Measurements from ENCODE around the gene PPP2R3C. TPM values are rescaled to one million over a fixed set of nuclear protein-coding genes. Genes with fewer than 3 reads are reported as not detected.
"Not testable (repeated sequence)": the region's sequence is repeated elsewhere in the genome, so short reads cannot be mapped to it uniquely, and the experiment has no call there.

Gene PPP2R3C
- total and polyA plus RNA-seq, 5 experiments from 2014 or later = 38.4 to 57.9 (median 45.6) TPM

GRCh38 chr14:35046048-35046750 lies 75.6 kb downstream of the PPP2R3C start, which contains the start of gene FAM177A1:
Gene FAM177A1, plus strand, starts transcription at chr14:35046272. Its CDS starts 192 bp downstream, at chr14:35046464.
- H3K4me1 Mint-ChIP-seq = peaks cover 5 to 33% (median 30%) of the 10 kb centered on the region in 4 donors
- ATAC-seq = peak; percentile 81 to 89
- peak within 1 kb of the TSS; percentile 83 to 98 (median 96) for H3K4me3 Mint-ChIP-seq
- no peaks in the 10 kb centered on the region for H3K27me3 Mint-ChIP-seq
- H3K36me3 Mint-ChIP-seq = peaks cover 0 to 14% (median 0%) of the 10 kb centered on the region in 3 donors
- peak within 1 kb of the TSS; percentile 98 to 100 (median 99) for H3K27ac Mint-ChIP-seq
- POLR2A ChIA-PET = interaction anchor here (0.6 to 3.9 kb wide), 18 partner anchors 11 to 477 kb away, joined by 3 to 56 read pairs (median 4); partner anchors contain the start of genes BAZ1A, NFKBIA, PPP2R3C and PRORP
- H3K9me3 Mint-ChIP-seq = no peaks in the 10 kb centered on the region
- peak; percentile 93 to 100 (median 99) for DNase-seq

DNA sequence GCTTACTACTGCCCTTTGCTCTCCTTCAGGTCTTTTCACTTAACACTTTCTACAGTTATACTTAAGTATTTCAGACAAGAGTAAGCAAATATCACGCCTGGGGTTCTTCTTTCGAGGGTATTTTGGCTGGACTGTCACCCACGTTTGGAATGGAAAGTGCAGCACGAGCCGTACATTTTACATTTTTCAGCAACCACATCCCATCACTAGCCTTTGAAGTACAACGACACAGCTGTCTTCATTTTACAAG lies 76.1 kb downstream of the PPP2R3C start:
- no peak for ATAC-seq
- DNase-seq = no peak
- H3K36me3 Mint-ChIP-seq = peaks cover 0 to 11% (median 0%) of the 10 kb centered on the region in 3 donors
- POLR2A ChIA-PET = interaction anchor here (0.6 to 3.9 kb wide), 13 partner anchors 11 to 476 kb away, joined by 3 to 56 read pairs (median 4); partner anchors contain the start of genes BAZ1A, NFKBIA, PPP2R3C and PRORP
- H3K27ac Mint-ChIP-seq = peak overlapping the region; percentile 96 to 100 (median 99)
- H3K4me1 Mint-ChIP-seq = peaks cover 5 to 33% (median 30%) of the 10 kb centered on the region in 4 donors
- peak overlapping the region; percentile 83 to 98 (median 92) for H3K4me3 Mint-ChIP-seq
- H3K27me3 Mint-ChIP-seq = no peaks in the 10 kb centered on the region
- no peaks in the 10 kb centered on the region for H3K9me3 Mint-ChIP-seq

- peak overlapping the region; percentile 96 to 100 (median 99) for H3K27ac Mint-ChIP-seq
- peaks cover 5 to 33% (median 30%) of the 10 kb centered on the region in 4 donors for H3K4me1 Mint-ChIP-seq
- peak overlapping the region; percentile 83 to 98 (median 92) for H3K4me3 Mint-ChIP-seq
- DNase-seq = no peak
- ATAC-seq = peak in 1 of 2 donors; percentile 39
- H3K36me3 Mint-ChIP-seq = peaks cover 0 to 6% (median 0%) of the 10 kb centered on the region in 3 donors
- POLR2A ChIA-PET = interaction anchor here (0.6 to 3.9 kb wide), 13 partner anchors 12 to 476 kb away, joined by 3 to 56 read pairs (median 4); partner anchors contain the start of genes BAZ1A, NFKBIA, PPP2R3C and PRORP
- no peaks in the 10 kb centered on the region for H3K9me3 Mint-ChIP-seq
- no peaks in the 10 kb centered on the region for H3K27me3 Mint-ChIP-seq
Observed at GRCh38 chr14:35044939-35045797, 76.6 kb downstream of the PPP2R3C start.

GRCh38 chr14:35043046-35043445 lies 78.7 kb downstream of the PPP2R3C start:
- Mint-ChIP-seq H3K4me3 (no peak overlapping the region), H3K27ac (peak overlapping the region in 9 of 10 donors; percentile 8 to 91 (median 78)), H3K36me3 (no peaks in the 10 kb centered on the region), H3K4me1 (peaks cover 3 to 27% (median 22%) of the 10 kb centered on the region in 4 donors), H3K9me3 (no peaks in the 10 kb centered on the region), H3K27me3 (no peaks in the 10 kb centered on the region)
- DNase-seq = no peak
- POLR2A ChIA-PET = no interaction called here
- ATAC-seq = no peak

GRCh38 chr14:35042632-35043031 lies 79.2 kb downstream of the PPP2R3C start:
- Mint-ChIP-seq H3K36me3 (no peaks in the 10 kb centered on the region), H3K4me1 (peaks cover under 1 to 23% (median 18%) of the 10 kb centered on the region in 4 donors), H3K27me3 (no peaks in the 10 kb centered on the region), H3K4me3 (no peak overlapping the region), H3K9me3 (no peaks in the 10 kb centered on the region), H3K27ac (peak overlapping the region in 8 of 10 donors; percentile 8 to 91 (median 74))
- POLR2A ChIA-PET = no interaction called here
- DNase-seq (no peak), ATAC-seq (no peak)

GRCh38 chr14:35038312-35038711 lies 83.5 kb downstream of the PPP2R3C start:
- H3K27ac Mint-ChIP-seq, DNase-seq, POLR2A ChIA-PET, H3K4me3 Mint-ChIP-seq, H3K4me1 Mint-ChIP-seq, ATAC-seq, H3K27me3 Mint-ChIP-seq: not testable (repeated sequence)
- peaks cover 18 to 21% (median 19%) of the 10 kb centered on the region in 3 donors for H3K36me3 Mint-ChIP-seq
- H3K9me3 Mint-ChIP-seq = peaks cover 0 to 27% (median 11%) of the 10 kb centered on the region in 9 donors

Other genes with a start within 250 kb of the PPP2R3C start
- gene BAZ1A, start 246.6 kb downstream of the PPP2R3C start, total RNA-seq = 10 to 100 TPM; 44.5 to 47.5 TPM
- 10 to 100 TPM in 1 of 3 donors, 1 to 10 TPM in 2; 8.5 to 10.7 (median 9.1) TPM for gene BAZ1A, start 246.6 kb downstream of the PPP2R3C start, polyA plus RNA-seq
- 10 to 100 TPM; 55.0 to 60.7 TPM for gene SRP54, start 139.0 kb downstream of the PPP2R3C start, total RNA-seq
- gene SRP54, start 139.0 kb downstream of the PPP2R3C start, polyA plus RNA-seq = 10 to 100 TPM; 18.3 to 32.2 (median 30.6) TPM
- 10 to 100 TPM; 36.5 TPM for gene FAM177A1, start 75.7 kb downstream of the PPP2R3C start, total RNA-seq
- gene FAM177A1, start 75.7 kb downstream of the PPP2R3C start, polyA plus RNA-seq = 10 to 100 TPM; 32.6 to 59.8 (median 41.0) TPM
- 10 to 100 TPM; 33.6 to 34.1 TPM for gene PRORP, start 562 bp upstream of the PPP2R3C start, total RNA-seq
- gene PRORP, start 562 bp upstream of the PPP2R3C start, polyA plus RNA-seq = 10 to 100 TPM; 44.3 to 55.4 (median 49.7) TPM
- gene PSMA6, start 170.4 kb upstream of the PPP2R3C start, total RNA-seq = 100 to 1,000 TPM; 104 to 126 TPM
- gene PSMA6, start 170.4 kb upstream of the PPP2R3C start, polyA plus RNA-seq = 100 to 1,000 TPM; 256 to 378 (median 273) TPM

Measured in naive thymus-derived CD8-positive, alpha-beta T cell (primary cell).